HEK293T (cell line): ENCODE results near the gene DLAT.

Experiments used
- ARNT ChIP-seq: fragments of 450-650 bp; IDR thresholded peaks from 2 replicates; pipeline ENCODE4 v1.6.1; 2017; ENCODE audit warnings: mild to moderate bottlenecking
- L3MBTL2 ChIP-seq: fragments of 450-650 bp; conservative IDR thresholded peaks from 2 replicates; pipeline ENCODE4 v1.6.1; 2016; ENCODE audit warnings: mild to moderate bottlenecking

DNA sequence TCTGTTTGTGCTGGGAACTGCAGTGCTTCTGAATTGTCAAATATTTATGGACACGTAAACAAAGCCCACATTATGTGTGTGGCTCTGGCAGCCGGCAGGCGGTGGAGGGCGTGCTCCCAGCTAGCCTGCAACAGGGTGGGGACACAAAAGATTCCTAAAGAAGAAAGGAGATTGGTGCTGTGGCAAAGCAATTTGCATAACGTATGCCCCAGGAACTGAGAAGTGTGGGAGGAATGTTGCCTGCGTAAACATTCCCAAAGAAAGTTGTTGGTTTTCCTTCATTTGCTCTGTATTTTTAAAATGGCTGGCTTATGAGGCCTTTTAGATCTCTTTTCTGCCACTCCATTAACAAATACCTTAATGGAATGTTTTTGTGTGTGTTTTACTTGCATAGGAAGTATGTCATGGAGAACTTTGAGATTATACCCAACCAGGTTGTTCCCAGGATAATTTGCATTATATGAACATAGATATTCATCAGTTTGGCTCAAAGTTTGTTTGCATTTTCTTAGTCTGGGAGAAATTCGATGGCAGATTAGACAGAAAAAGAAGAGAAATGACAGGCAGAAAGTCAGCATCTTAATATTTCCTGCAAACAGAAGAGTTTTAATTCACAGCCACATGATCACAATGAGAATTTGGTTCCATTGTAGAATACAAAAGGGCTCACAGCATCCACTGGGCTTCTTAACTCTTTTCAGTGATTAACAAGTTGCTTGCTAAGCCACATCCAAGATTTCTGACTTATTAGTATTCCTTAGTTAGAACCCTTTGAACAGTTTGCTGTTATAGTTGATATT, 41.8 kb upstream of the DLAT start:
- no peak for TF ChIP-seq ARNT
- no peak for TF ChIP-seq L3MBTL2
